Mammary epithelial cell (primary cell): ENCODE results near the gene NLGN1.

Source experiments
- EZH2 ChIP-seq: IDR thresholded peaks from 2 replicates; pipeline ENCODE4 v1.6.1; 2012; ENCODE audit warnings: low read length, inconsistent platforms, borderline replicate concordance
- TF ChIP-seq, protein P1 (sequence below), 2 donors: IDR thresholded peaks in 1 of 2; conservative IDR thresholded peaks in 1 of 2; 2 replicates each; pipeline ENCODE4 v1.5.1; 2011 to 2012; ENCODE audit warnings: inconsistent platforms in 2 of 2, low read length in 2 of 2, mild to moderate bottlenecking in 2 of 2, control low read depth in 1 of 2, low read depth in 1 of 2; ENCODE audit not compliant: insufficient read depth in 1 of 2; ENCODE audit errors: extremely low read depth in 1 of 2

DNA sequence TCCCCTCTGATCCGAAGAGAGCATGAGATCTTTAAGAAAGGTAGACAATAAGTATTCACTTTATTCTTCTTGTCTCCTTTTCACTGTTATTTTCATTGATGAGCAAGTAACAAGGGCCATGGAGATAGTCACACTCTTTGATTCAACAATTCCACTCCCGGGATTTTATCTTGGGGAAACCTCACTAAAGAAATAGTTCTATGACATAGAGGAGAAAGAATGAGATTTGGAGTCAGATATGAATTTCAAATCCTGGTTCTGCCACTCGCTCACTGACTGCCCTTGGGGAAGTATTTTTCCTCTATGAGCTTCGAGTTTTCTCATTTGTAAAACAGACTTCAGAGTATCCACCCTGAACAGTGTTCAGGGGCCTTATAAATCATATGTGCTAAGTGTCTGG is 514.6 kb downstream of the NLGN1 start:
- TF ChIP-seq, protein P1, sequence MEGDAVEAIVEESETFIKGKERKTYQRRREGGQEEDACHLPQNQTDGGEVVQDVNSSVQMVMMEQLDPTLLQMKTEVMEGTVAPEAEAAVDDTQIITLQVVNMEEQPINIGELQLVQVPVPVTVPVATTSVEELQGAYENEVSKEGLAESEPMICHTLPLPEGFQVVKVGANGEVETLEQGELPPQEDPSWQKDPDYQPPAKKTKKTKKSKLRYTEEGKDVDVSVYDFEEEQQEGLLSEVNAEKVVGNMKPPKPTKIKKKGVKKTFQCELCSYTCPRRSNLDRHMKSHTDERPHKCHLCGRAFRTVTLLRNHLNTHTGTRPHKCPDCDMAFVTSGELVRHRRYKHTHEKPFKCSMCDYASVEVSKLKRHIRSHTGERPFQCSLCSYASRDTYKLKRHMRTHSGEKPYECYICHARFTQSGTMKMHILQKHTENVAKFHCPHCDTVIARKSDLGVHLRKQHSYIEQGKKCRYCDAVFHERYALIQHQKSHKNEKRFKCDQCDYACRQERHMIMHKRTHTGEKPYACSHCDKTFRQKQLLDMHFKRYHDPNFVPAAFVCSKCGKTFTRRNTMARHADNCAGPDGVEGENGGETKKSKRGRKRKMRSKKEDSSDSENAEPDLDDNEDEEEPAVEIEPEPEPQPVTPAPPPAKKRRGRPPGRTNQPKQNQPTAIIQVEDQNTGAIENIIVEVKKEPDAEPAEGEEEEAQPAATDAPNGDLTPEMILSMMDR (conservative IDR thresholded peaks at IDR 0.05 in 1 of 2, IDR thresholded peaks at IDR 0.05 in 1 of 2; ENCODE audit: extremely low read depth in 1 of 2, insufficient read depth in 1 of 2, low read depth in 1 of 2, low read length in 2 of 2): no peak
- TF ChIP-seq EZH2: no peak
